PC-9 (cell line): ENCODE results near the gene ZNF790. TPM values are rescaled to one million over a fixed set of nuclear protein-coding genes. Genes with fewer than 3 reads are reported as not detected.

Experiments used
- Bru-seq: library from RNA; stranded (reverse); fragments of 400-500 nt; gene quantifications from one replicate; lab custom pipeline; 2021; lab: Mats Ljungman, UMichigan
- BruChase-seq, 2 experiments: library from RNA; stranded (reverse); fragments of 400-500 nt; gene quantifications; one replicate each; lab custom pipeline; 2021; lab: Mats Ljungman, UMichigan
- BruUV-seq: library from RNA; stranded (reverse); fragments of 400-500 nt; replicated peaks from 2 replicates; lab custom pipeline; 2021; lab: Mats Ljungman, UMichigan
- CTCF ChIA-PET: fragments of 300-600 bp; sonication (Branson Sonifier 250); formaldehyde crosslinking; loops from one replicate; lab custom pipeline; 2022; ENCODE audit warnings: antibody characterized with exemption; lab: Charles Lee
- POLR2A ChIA-PET: fragments of 300-600 bp; sonication (Branson Sonifier 250); formaldehyde crosslinking; loops from one replicate; lab custom pipeline; 2022; ENCODE audit warnings: antibody characterized with exemption; ENCODE audit not compliant: unreplicated experiment; lab: Charles Lee
- DNase-seq, 2 experiments: peaks; one replicate each; pipeline versions ENCODE4 v3.0.0 to v3.0.0-alpha.2; 2015 to 2022; ENCODE audit warnings: mixed read lengths in 1 of 2
- H2AFZ ChIP-seq: fragments of 200-600 bp; sonication (generic); 2 replicates; pipeline ENCODE4 v1.8.1; 2017; ENCODE audit warnings: antibody characterized with exemption
- H3F3A ChIP-seq: fragments of 200-600 bp; sonication (generic); 2 replicates; pipeline ENCODE4 v1.8.1; 2017; ENCODE audit warnings: antibody characterized with exemption, mild to moderate bottlenecking, low read depth; ENCODE audit not compliant: insufficient read depth
- H3K27ac ChIP-seq: fragments of 200-600 bp; sonication (generic); 2 replicates; pipeline ENCODE4 v1.6.1; 2016; ENCODE audit warnings: mixed run types
- H3K27me3 ChIP-seq: fragments of 200-600 bp; sonication (generic); 2 replicates; pipeline ENCODE4 v1.6.1; 2016; ENCODE audit warnings: low read depth, mixed run types; ENCODE audit not compliant: insufficient read depth
- H3K36me3 ChIP-seq: fragments of 200-600 bp; sonication (generic); 2 replicates; pipeline ENCODE4 v1.6.1; 2016; ENCODE audit warnings: low read depth, mixed run types
- H3K4me1 ChIP-seq: fragments of 200-600 bp; sonication (generic); replicated peaks from 2 replicates; pipeline ENCODE4 v1.6.1; 2016; ENCODE audit warnings: mixed run types; ENCODE audit not compliant: insufficient read depth
- H3K4me2 ChIP-seq: fragments of 200-600 bp; sonication (generic); 2 replicates; pipeline ENCODE4 v1.6.1; 2017; ENCODE audit warnings: mixed run types
- H3K4me3 ChIP-seq: fragments of 200-600 bp; sonication (generic); 2 replicates; pipeline ENCODE4 v1.6.1; 2016; ENCODE audit warnings: mixed run types
- H3K79me2 ChIP-seq: fragments of 200-600 bp; sonication (generic); 2 replicates; pipeline ENCODE4 v1.6.1; 2017; ENCODE audit warnings: low read depth, mixed run types
- H3K9me2 ChIP-seq: fragments of 200-600 bp; sonication (generic); 2 replicates; pipeline ENCODE4 v1.8.1; 2017; ENCODE audit warnings: mild to moderate bottlenecking; ENCODE audit not compliant: insufficient read depth
- H3K9me3 ChIP-seq: fragments of 200-600 bp; sonication (generic); 2 replicates; pipeline ENCODE4 v1.8.1; 2016; ENCODE audit warnings: low read depth; ENCODE audit not compliant: insufficient read depth
- H4K20me1 ChIP-seq: fragments of 200-600 bp; sonication (generic); 2 replicates; pipeline ENCODE4 v1.8.1; 2017; ENCODE audit not compliant: insufficient read depth
- CTCF ChIP-seq: fragments of 200-600 bp; sonication (generic); conservative IDR thresholded peaks from 2 replicates; pipeline ENCODE4 v1.6.1; 2017; ENCODE audit warnings: mixed run types, antibody characterized with exemption, mild to moderate bottlenecking, moderate library complexity
- EZH2 ChIP-seq: fragments of 200-600 bp; sonication (generic); IDR thresholded peaks from 2 replicates; pipeline ENCODE4 v1.8.0; 2017; ENCODE audit warnings: antibody characterized with exemption, low read depth
- intact Hi-C: fragments of 100-400 bp; cut with micrococcal nuclease; formaldehyde crosslinking; loops from one replicate; pipeline ENCODE4 v1.10.0; 2022; ENCODE audit not compliant: unreplicated experiment
- long read RNA-seq: library from polyadenylated mRNA; stranded (forward); transcript quantifications from one replicate; pipeline ENCODE4 v2.0.0, GENCODE V29; 2022
- total RNA-seq: library from RNA; stranded (reverse); gene quantifications from 2 replicates; pipeline ENCODE4 v1.2.3, GENCODE V29; 2021

The ZNF790 gene
- 5.0 and 5.9 TPM in 2 replicates for total RNA-seq
- percentile 66 among the genes with signal in this experiment for Bru-seq, nascent RNA
- percentile 60 among the genes with signal in this experiment for BruChase-seq, experiment 1, labeled RNA remaining after a 2-hour chase
- BruChase-seq, experiment 2, labeled RNA remaining after a 6-hour chase: percentile 48 among the genes with signal in this experiment
- long read RNA-seq, partial matches to known transcripts: 0 of 5 reads
- long read RNA-seq, other reads (novel, unspliced or antisense): 0 of 5 reads

- TF ChIP-seq EZH2 (no peak), CTCF (no peak)
- intact Hi-C loops: loop anchor here (1.0 to 2.0 kb wide), 2 partner anchors 12 to 349 kb away; partner anchors contain the start of genes ZNF345 and ZNF566
- no peaks in the 10 kb centered on the region for H3K9me2 ChIP-seq
- H2AFZ ChIP-seq: peak within 1 kb of the TSS; percentile 90
- peaks cover 16% of the 10 kb centered on the region for H3K36me3 ChIP-seq
- DNase-seq: peak; percentile 80 to 82
- 0 out of 2 replicates have a peak, but pooled peaks cover 6% of the 10 kb centered on the region for H3F3A ChIP-seq
- peak within 1 kb of the TSS; percentile 74 for H3K4me3 ChIP-seq
- H3K79me2 ChIP-seq: peaks cover 12% of the 10 kb centered on the region; the same call in 1 of the 2 replicates
- POLR2A ChIA-PET: interaction anchor here (0.6 to 1.2 kb wide), 5 partner anchors 11 to 942 kb away, joined by 3 to 13 read pairs (median 9); no protein-coding TSS in a partner anchor
- peaks cover 36% of the 10 kb centered on the region for H3K9me3 ChIP-seq
- peak within 1 kb of the TSS; percentile 83 for H3K4me2 ChIP-seq
- BruUV-seq: no TSS peak
- no peak within 1 kb of the TSS for H3K27ac ChIP-seq
- H4K20me1 ChIP-seq: no peaks in the 10 kb centered on the region
- CTCF ChIA-PET: no interaction called here
- no peaks in the 10 kb centered on the region for H3K27me3 ChIP-seq
- H3K4me1 ChIP-seq: no peaks in the 10 kb centered on the region
These were observed at the start of gene ZNF790 for GRCh38 chr19:36837906-36838783. ZNF790 (minus strand) TSS chr19:36838387; CDS start chr19:36825619, 12,768 bp downstream.

- Histone ChIP-seq H2AFZ (no peak overlapping the region), H3K4me2 (no peak overlapping the region), H3K4me3 (no peak overlapping the region), H3K36me3 (peaks cover 20% of the 10 kb centered on the region), H3K9me2 (no peaks in the 10 kb centered on the region), H4K20me1 (no peaks in the 10 kb centered on the region), H3F3A (no peaks in the 10 kb centered on the region), H3K9me3 (peaks cover 75% of the 10 kb centered on the region), H3K27me3 (no peaks in the 10 kb centered on the region), H3K4me1 (no peaks in the 10 kb centered on the region), H3K27ac (no peak overlapping the region), H3K79me2 (no peaks in the 10 kb centered on the region)
- intact Hi-C loops: no loop called here
- CTCF ChIA-PET: no interaction called here
- TF ChIP-seq EZH2: no peak
- no peak for TF ChIP-seq CTCF
- no peak for DNase-seq
- BruUV-seq: no TSS peak
- POLR2A ChIA-PET: no interaction called here
These were observed 39.1 kb upstream of the ZNF790 start for GRCh38 chr19:36876993-36877938.
